ENCODE data around the gene GAA.

The GAA gene

DNA sequence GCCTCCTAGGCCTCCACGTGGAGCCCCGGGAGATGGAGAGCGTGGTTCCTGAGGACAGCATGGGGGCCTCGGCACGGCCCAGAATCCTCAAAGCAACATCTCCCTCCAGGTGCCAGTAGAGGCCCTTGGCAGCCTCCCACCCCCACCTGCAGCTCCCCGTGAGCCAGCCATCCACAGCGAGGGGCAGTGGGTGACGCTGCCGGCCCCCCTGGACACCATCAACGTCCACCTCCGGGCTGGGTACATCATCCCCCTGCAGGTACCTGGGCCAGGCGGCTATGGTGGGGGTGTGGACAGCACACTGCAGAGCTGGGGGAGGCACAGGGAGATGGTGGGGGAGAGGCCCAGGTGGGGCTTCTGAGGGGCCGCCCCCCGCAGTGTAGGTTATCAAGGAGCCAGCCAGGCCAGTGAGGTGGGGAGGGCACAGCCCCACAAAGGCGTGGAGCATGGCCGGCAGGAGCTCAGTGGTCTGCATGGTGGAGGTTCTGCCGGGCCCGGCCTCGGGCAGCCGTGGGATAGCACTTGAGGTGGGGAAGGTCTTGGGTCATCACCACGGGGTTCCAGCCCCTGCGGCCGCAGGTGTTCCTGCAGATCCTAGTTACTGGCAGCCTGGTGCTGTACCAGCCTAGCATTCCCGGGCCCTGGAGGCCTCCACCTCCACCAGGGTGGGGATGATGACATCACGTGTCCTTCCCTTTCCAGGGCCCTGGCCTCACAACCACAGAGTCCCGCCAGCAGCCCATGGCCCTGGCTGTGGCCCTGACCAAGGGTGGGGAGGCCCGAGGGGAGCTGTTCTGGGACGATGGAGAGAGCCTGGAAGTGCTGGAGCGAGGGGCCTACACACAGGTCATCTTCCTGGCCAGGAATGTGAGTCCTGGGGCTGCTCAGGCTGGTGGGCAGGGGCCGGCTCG lies 16.4 kb downstream of the GAA start:
- no peak for DNase-seq (ENCODE audit: low read depth)

DNA sequence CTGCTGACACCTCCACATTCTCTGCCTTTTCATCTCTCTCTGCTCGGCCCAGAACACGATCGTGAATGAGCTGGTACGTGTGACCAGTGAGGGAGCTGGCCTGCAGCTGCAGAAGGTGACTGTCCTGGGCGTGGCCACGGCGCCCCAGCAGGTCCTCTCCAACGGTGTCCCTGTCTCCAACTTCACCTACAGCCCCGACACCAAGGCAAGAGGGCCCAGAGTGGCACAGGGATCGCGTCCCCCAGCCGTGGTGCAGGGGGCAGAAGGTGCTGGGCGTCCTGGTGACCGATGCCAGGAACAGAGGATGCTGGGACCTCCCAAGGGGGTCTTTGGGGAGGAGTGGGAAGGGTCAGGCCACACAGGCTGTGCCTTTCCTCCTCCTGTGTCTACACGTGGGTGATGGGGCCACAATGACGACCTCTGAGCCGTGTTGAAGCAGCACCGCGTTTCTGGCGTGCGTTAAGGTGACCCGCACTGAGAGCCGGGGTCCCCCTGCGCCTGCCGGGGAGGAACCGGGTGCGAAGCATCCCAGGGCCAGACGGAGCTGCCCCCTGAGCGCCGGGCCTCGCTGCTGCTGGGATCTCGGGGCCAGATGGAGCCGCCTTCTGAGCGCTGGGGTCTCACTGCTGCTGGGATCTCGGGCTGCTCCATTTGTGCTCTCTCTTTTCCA lies 17.4 kb downstream of the GAA start:
- DNase-seq (ENCODE audit: low read depth): no peak

DNA sequence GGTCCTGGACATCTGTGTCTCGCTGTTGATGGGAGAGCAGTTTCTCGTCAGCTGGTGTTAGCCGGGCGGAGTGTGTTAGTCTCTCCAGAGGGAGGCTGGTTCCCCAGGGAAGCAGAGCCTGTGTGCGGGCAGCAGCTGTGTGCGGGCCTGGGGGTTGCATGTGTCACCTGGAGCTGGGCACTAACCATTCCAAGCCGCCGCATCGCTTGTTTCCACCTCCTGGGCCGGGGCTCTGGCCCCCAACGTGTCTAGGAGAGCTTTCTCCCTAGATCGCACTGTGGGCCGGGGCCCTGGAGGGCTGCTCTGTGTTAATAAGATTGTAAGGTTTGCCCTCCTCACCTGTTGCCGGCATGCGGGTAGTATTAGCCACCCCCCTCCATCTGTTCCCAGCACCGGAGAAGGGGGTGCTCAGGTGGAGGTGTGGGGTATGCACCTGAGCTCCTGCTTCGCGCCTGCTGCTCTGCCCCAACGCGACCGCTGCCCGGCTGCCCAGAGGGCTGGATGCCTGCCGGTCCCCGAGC lies 17.9 kb downstream of the GAA start:
- DNase-seq (ENCODE audit: low read depth): no peak

DNA sequence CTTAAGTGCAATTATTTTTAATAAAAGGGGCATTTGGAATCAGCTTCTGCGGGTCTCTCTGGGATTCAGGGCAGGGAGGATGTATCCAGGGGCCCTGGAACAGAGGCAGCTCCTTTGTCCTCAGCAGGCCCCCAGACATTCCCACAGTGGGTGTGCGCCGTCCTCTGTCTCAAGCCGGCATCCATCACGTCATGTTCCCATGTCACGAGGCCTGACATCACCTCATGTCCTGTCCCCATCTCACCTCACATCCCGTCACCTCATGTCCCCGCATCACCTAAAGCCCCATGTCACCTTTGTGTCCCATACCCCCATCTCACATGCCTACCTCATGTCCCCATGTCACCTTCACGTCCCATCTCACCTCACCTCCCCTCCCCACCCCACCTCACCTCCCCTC lies 18.5 kb downstream of the GAA start:
- DNase-seq (ENCODE audit: low read depth): no peak

DNA sequence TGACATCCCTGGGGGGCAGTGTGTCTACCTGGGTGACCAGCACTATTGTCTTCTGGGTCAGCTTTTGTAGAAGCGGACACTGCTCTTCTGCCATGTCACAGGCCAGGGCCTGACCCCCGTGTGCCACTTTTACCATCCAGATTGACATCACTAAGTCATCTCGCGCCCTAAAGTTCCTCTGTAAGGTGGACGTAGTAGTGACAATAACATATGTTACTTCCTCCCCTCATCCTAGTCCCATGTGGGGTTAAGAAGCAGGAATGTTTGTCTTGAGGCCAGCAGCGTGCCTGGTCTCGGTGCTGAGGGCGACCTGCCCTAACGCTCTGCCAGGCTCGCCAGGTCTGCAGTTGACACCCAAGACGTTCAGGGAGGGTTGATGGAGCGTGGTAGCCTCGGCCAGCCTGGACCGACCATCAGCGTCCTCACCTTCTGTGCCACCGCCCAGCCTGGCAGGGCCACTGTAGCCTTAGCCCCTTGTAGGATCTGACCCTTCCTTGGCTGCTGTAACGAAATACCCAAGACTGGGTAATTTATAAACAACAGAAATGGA lies 20.7 kb downstream of the GAA start:
- DNase-seq (ENCODE audit: low read depth): no peak

DNA sequence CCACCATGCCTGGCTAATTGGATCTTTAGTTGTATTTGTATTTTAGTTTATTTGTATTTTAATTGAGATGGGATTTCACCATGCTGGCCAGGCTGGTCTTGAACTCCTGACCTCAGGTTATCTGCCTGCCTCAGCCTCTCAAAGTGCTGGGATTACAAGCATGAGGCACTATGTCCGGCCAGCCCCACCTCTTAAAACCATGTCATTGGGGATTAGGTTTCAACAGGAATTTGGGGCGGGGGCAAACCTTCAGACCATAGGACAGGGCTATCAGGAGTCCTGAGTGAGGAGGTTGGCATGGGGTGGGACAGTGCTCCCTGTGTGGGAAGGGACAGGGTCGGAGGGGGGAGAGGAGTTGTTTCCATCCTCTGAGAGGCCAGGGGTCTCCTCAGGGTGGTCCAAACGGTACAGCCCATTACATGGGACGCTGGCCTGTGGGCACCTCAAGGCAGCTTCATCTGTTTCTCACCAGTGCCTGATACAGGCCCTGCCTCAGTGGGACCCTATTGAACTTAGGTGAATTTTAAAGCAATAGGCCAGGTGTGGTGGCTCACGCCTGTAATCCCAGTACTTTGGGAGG lies 21.6 kb downstream of the GAA start:
- DNase-seq (ENCODE audit: low read depth): no peak

DNA sequence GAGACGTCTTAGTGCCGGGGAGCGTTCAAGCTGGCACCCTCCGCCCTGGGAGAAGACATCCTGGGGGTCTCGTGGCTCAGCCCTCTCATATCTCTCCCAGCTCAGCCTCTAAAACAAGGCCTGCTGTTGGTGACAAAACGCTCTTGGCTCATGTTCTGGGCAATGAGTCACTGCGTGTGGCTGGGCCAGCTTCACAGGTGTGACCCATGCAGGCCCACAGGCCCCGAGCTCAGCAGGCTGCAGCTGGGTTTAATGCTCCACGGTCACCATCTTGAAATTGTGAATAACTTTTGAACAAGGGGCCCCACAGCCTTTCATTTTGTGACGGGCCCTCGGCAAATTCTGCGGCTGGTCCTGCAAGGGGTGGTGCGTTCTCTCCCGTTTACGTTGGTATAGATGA lies 22.4 kb downstream of the GAA start:
- DNase-seq (ENCODE audit: low read depth): peak; percentile 21

DNA sequence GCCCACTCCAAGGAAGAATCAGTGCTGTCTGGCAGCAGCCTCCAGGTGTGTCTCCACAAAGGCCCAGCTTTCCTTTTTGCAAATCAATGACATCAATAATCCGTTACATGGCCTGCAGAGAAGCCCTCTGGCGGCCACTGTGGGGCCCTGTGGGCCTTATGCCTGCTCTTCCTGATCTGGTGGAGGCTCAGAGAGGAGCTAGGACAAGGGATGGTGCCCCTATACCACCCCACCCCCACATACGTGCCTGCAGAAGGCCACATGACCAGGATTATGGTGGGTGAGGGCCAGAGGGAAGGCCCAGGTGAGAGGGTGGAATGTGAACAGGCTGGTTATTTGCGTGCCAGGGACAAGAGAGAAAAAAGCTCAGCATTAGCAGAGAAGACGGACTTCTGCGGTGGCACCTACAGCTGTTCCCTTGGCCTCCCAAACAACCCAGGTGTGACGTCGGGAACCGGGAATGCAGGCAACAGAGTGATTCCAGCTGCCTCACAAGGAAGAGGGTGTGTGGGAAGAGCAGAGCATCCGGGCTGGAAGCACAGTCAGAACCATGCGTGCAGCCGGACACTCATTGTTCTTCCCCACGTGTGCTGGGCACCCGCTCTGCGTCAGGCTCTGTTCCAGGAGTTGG lies 23.1 kb downstream of the GAA start:
- DNase-seq (ENCODE audit: low read depth): peak; percentile 33

DNA sequence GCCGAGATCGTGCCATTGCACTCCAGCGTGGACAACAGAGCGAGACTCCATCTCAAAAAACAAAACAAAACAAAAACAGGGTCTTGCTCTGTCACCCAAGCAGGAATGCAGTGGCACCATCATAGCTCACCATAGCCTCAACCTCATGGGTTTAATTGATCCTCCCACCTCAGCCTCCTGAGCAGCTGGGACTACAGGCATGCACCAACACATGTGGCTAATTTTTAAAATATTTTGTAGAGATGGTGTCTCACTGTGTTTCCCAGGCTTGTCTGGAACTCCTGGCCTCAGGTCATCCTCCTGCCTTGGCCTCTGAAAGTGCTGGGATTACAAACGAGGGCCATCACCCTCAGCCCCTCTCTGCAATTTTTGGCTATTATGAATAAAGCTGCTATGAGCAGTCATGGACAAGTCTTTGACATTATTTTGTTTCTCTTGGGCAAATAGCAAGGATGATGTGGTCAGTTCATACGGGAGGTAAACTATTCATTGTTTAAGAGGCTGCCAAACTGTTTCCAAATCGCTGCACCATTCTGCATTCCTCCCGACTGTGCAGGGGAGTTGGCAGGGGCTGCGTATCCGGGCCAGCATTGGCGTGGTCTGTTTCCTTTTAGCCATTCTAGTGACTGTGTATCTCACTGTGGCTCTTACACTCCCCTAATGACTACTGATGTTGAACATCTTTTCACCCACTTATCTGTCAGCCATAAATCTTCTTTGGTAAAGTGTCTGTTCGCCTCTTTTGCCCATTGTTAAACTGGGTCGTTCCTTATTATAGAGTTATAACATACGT lies 24.5 kb downstream of the GAA start:
- peak; percentile 72 for DNase-seq (ENCODE audit: low read depth)

DNA sequence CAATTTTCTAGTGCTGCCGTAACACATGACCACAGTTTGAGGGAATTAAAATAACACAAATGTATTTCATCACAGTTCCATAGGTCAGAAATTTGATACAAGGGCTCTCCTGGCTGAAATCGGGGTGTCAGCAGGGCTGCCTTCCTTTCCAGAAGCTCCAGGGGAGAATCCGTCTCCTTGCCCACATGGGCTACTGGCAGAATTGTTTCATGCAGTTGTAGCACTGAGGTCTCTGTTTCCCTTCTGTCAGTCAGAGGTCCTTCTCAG lies 25.0 kb downstream of the GAA start:
- peak; percentile 42 for DNase-seq (ENCODE audit: low read depth)

DNA sequence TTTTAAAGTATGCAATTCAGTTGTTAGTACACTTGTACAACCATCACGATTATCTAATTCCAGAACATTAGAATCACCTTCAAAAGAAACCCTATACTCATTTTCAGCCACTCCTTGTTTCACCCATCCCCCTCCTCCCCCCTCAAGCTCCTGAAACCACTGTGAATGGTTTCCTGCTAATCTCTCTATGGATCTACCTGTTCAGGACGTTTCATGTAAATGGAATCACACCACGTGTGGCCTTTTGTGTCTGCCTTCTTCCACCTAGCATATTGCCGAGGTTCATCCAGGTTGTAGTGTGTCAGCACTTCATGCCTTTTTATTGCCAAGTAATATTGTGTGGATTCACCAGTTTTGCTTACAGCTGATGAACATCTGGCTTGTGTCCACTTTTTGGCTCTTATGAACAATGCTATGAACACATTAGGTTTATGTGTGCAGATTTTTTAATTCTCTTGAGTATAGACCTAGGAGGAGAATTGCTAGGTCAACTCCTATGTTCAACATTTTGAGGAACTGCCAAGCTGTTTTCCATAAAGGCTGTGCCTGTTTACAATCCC lies 27.7 kb downstream of the GAA start:
- no peak for DNase-seq (ENCODE audit: low read depth)

DNA sequence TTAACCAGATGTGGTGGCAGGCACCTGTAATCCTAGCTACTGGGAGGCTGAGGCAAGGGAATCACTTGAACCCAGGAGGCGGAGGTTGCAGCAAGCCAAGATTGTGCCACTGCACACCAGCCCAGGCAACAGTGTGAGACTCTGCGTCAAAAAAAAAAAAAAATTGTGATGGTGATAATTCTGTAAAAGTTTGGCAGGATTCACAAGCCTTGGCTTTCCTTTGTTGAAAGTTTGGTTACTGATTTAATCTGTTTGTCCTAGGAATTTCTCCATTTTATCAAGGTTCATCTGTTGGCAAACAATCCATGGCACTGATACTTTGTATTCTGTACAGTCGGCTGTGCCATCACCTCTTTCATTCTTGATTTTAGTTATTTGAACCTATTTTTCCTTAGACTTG lies 29.6 kb downstream of the GAA start:
- no peak for DNase-seq (ENCODE audit: low read depth)

DNA sequence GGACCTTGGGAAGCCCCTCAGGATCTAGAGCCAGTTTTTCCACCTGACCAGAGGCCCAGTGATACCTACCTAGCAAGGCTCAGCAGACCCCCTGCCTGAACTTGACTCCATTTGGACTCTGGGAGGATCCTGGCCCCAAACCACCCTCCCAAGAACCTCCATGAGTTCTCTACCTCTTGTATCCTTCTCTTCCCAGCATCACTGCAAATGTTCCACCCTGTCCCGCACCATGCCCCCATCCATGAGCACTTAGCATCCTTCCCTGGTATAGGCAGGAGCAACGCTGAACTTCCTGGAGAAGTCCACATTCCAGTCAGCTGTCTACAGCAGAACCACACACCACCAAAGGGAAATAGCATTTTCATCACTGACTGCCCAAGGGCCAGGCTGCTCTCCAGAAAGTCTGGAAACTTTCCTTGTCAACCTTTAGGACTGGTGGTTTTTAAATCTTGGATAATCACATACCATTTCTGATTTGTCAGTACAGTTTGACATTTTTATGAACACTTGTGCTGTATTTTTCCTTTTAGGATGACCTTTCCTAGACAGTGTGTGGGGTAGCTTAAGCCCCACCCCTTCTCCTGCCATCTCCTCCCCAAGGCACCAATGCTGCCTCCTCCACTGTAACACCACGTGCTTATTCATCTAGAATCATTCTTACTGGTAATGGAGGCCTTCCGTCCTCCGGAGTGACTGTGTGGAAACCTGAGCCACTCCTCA lies 31.7 kb downstream of the GAA start:
- DNase-seq (ENCODE audit: low read depth): no peak

DNA sequence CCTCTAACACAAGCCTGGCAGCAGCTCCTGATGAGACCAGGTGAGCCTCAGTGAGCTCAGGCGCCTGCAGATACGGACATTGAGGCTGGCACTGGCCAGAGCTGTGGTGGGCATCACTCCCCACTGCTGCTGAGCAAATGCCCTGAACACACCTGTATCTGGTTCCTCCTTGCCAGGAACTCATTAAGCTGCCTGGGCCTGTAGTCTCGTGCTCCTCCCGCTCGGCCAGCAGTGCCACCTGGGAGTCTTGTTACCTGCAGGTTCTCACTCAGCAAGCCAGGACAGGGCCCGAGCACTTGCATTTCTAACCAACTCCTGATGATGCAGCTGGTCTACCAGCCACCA lies 32.2 kb downstream of the GAA start:
- DNase-seq (ENCODE audit: low read depth): no peak

DNA sequence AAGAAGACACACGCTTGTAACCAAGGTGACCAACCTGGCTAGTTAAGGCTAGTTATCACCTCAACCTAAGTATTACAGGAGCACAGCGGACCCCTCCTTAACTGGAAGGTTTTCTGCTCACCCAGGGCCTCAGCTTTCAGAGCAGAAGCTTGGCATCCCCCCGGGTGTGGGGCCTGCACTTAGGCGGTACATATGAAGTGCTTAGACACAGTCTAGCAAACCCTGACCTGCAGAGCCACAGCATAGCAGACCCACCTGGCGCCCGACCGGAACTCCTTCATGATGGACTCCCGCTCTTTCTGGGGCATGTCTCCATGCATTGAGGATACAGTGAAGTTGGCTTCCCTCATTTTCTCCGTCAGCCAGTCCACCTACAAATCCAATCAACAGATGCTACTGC lies 35.8 kb downstream of the GAA start:
- no peak for DNase-seq (ENCODE audit: low read depth)

DNA sequence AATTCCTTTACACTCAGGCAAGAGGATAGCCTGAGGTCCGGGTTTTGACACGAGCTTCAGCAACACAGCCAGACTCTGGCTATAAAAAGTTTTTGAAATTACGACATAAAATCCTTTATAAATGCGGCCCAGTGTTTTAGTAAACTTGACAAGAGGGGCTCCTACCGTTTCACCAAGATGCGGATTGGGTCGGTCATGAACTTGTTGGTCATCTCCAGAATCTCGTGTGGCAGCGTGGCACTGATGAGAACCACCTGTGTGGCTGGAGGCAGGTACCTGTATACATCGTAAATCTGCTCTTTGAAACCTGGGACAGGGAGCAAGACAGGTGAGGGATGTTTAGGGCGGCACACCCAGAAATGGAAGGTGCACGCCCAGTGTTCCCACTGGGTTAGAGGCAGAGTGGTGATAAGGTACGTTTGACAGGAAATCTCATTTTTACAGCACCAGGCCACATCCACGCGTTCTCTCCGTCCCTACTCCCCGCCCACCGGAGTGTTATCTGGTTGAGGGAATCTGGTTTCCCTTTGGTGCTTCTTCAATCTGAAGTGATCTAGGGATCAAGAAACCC lies 37.6 kb downstream of the GAA start:
- DNase-seq (ENCODE audit: low read depth): no peak

DNA sequence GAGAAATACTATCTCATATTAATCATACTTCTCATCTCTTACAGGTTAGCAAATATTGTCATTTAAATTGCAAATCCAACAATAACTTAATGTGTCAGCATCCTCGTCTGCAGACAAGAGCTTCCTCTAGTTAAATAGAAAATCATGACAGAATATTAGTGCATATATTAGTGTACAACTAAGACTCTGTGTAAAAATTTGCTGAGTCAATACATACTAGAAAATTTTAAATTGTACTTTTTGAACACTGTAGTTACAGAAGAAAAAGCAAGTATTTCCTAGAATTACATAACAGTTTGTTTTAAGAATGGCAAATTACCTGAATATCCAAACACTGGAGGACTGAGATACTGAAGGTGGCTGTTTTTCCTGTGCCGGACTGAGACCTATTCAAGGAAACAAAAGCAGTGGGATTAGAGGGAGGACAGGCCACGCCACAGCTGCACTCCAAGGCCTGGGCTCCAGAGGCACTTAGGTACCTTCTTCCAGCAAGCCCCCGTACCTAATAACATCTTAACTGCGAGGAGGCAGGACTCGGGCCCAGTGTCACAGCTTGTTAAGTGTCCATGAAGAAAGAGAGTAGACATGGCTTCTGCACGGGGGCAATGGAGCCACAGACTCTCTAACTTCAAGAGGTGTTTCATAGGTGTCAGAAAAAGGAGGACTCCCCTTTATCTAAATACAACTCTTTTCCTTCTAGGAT lies 40.2 kb downstream of the GAA start:
- DNase-seq (ENCODE audit: low read depth): no peak

DNA sequence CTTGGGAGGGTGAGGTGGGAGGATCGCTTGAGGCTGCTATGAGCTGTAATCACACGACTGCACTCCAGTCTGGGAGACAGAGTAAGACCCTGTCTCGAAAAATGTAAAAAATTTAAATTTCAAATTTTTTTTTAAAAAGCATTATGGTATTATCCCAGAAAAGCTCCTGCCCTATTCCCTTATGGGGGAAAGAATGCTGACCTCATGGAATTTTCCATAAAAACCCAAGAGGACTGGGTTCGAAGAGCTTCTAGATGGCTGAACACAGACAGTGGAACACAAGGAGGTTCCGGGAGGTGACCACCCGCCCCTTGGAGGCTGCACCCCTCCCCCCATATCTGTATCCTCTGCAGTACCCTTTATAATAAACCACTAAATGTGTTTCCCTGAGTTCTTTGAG lies 41.5 kb downstream of the GAA start:
- no peak for DNase-seq (ENCODE audit: low read depth)
